Stomach smooth muscle (tissue), 2 donors: ENCODE measurements around the gene BTNL2.

Source experiments
- H3K27ac ChIP-seq: one replicate; pipeline ENCODE4 v1.7.0; 2013; ENCODE audit warnings: mild to moderate bottlenecking, low read length, inconsistent platforms
- H3K27me3 ChIP-seq, 2 donors: one replicate each; pipeline ENCODE4 v1.7.0; 2013; ENCODE audit warnings: low read length in 2 of 2; ENCODE audit not compliant: insufficient read depth in 2 of 2, control insufficient read depth in 1 of 2
- H3K36me3 ChIP-seq, 2 donors: one replicate each; pipeline ENCODE4 v1.7.0; 2013; ENCODE audit warnings: low read length in 2 of 2; ENCODE audit not compliant: control insufficient read depth in 2 of 2, insufficient read depth in 2 of 2
- H3K4me1 ChIP-seq: one replicate; pipeline ENCODE4 v1.7.0; 2013; ENCODE audit warnings: low read length; ENCODE audit not compliant: control insufficient read depth, insufficient read depth
- H3K4me3 ChIP-seq, 2 donors: one replicate each; pipeline ENCODE4 v1.7.0; 2013; ENCODE audit warnings: low read length in 2 of 2
- H3K9ac ChIP-seq, 2 donors: one replicate each; pipeline ENCODE4 v1.7.0; 2013; ENCODE audit warnings: low read length in 2 of 2, mild to moderate bottlenecking in 1 of 2
- H3K9me3 ChIP-seq, 2 donors: one replicate each; pipeline ENCODE4 v1.7.0; 2013; ENCODE audit warnings: low read length in 2 of 2; ENCODE audit not compliant: control insufficient read depth in 2 of 2
- donor health status: healthy.
- donor health status: Pancreatic carcinoma.

The BTNL2 gene, protein sequence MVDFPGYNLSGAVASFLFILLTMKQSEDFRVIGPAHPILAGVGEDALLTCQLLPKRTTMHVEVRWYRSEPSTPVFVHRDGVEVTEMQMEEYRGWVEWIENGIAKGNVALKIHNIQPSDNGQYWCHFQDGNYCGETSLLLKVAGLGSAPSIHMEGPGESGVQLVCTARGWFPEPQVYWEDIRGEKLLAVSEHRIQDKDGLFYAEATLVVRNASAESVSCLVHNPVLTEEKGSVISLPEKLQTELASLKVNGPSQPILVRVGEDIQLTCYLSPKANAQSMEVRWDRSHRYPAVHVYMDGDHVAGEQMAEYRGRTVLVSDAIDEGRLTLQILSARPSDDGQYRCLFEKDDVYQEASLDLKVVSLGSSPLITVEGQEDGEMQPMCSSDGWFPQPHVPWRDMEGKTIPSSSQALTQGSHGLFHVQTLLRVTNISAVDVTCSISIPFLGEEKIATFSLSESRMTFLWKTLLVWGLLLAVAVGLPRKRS

DNA sequence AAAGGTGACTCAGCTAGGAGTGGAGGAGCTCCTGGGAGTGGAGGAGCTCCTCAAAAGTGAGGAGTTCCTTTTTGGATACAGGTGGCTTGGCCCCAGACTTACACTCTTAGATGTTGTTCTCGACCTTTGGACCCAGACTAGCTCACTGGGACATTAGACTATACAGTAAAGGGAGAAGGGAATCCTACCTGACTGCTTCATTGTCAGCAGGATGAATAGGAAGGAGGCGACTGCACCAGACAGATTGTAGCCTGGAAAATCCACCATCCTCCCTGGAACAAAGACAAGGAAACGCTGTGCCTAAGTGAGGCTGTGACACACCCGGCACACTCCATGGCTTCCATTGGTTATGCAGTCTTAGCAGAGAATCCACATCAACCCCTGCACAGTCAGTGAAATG, at the start of gene BTNL2:
TSS of gene BTNL2 (minus strand) at position 325 of the 400 bp plus-strand sequence. CDS start at position 267, 58 bp downstream.
- Histone ChIP-seq H3K9me3 (no peaks in the 10 kb centered on the region), H3K27me3 (peaks cover 31 to 35% of the 10 kb centered on the region in 2 donors), H3K4me1 (no peaks in the 10 kb centered on the region), H3K4me3 (no peak within 1 kb of the TSS), H3K9ac (no peak within 1 kb of the TSS), H3K36me3 (no peaks in the 10 kb centered on the region), H3K27ac (no peak within 1 kb of the TSS)

DNA sequence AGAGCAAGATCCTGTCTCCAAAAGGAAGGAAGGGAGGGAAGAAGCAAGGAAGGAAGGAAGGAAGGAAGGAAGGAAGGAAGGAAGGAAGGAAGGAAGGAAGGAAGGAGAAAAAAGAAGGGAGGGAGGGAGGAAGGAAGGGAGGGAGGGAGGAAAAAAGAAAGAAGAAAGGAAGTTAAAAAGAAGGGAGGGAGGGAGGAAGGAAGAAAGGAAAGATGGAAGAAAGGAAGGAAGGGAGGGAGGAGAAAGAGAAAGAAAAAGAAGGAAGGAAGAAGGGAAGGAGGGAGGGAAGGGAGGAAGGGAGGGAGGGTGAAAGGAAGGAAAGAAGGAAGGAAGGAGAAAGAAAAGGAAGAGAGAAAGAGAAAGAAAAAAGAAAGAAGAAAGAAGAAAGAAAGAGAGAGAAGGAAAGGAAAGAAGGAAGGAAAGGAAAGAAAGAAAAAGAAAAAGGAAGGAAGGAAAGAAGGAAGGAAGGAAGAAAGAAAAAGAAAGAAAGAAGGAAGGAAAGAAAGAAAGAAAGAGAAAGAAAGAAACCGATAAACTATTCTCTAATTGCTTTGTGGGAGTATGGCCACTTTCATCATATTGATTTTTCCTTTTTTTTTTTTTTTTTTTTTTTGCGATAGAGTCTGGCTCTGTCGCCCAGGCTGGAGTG, 42.2 kb upstream of the BTNL2 start:
- H3K27ac ChIP-seq, result no peak overlapping the region
- H3K9me3 ChIP-seq, result no peaks in the 10 kb centered on the region
- H3K27me3 ChIP-seq, result peaks cover 2 to 4% of the 10 kb centered on the region in 2 donors
- H3K36me3 ChIP-seq, result no peaks in the 10 kb centered on the region
- no peaks in the 10 kb centered on the region for H3K4me1 ChIP-seq
- no peak overlapping the region for H3K4me3 ChIP-seq
- no peak overlapping the region for H3K9ac ChIP-seq

DNA sequence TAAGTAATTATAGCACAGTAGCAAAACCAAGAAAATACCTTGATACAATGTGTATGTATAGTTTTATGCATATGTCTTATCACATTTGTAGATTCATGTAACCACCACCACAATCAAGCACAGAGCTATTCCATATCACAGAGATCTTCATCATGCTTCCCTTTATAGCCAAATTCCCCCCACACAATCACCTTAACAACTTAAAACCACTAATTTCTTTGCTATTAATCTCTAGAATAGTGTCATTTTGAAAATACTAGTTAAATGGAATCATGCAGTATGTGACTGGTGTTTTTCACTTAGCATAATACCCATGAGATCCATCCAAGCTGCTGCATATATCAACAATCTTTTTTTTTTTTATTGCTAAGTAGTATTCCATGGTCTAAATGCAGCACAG, 41.0 kb upstream of the BTNL2 start:
- Histone ChIP-seq H3K36me3 (no peaks in the 10 kb centered on the region), H3K4me1 (no peaks in the 10 kb centered on the region), H3K27ac (no peak overlapping the region), H3K9me3 (no peaks in the 10 kb centered on the region), H3K9ac (no peak overlapping the region), H3K4me3 (no peak overlapping the region), H3K27me3 (peaks cover 0 to 2% of the 10 kb centered on the region in 2 donors)

DNA sequence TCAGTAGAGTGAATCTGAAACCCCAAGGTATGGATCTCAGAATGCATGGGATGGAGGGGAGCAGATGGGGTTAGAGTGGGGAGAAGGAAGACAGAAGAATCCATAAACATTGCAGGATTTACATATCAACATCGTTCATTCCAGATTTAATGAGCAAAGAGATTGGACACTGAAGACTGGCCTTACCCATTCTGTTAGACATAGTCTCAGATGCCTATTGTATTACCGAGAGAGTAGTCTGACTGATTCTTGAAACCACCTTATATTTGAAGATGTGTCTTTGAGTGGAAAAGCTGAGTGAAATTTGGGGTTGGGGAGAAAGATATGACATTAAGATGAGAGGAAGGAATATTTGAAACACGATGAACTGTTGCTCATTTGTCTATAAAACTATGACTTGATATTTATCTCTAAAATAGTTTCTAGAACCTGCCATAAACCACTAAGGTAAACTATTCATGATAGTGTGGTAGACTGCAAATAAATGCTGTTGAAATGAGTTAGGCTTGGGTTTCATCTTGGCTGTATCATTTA, 38.4 kb upstream of the BTNL2 start:
- Histone ChIP-seq H3K4me3 (no peak overlapping the region), H3K27me3 (peaks cover 0 to 2% of the 10 kb centered on the region in 2 donors), H3K36me3 (no peaks in the 10 kb centered on the region), H3K9me3 (no peaks in the 10 kb centered on the region), H3K4me1 (no peaks in the 10 kb centered on the region), H3K9ac (no peak overlapping the region), H3K27ac (no peak overlapping the region)

DNA sequence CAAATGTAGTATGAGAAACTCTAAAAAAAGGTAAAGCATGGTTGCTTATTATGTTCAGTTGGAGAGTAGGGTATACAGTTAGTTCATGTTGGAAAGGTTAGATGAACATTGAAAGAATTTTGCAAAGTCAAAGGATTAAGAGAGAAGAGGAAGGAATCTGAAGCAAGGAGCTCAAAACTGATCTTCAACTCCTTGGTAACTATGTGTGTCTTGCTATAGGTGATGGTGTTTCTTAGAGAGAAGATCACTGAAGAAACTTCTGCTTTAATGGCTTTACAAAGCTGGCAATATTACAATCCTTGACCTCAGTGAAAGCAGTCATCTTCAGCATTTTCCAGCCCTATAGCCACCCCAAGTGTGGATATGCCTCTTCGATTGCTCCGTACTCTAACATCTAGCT, 37.5 kb upstream of the BTNL2 start:
- Histone ChIP-seq H3K27ac (no peak overlapping the region), H3K27me3 (peaks cover 0 to 4% of the 10 kb centered on the region in 2 donors), H3K9ac (no peak overlapping the region), H3K4me1 (no peaks in the 10 kb centered on the region), H3K9me3 (no peaks in the 10 kb centered on the region), H3K36me3 (no peaks in the 10 kb centered on the region), H3K4me3 (no peak overlapping the region)

DNA sequence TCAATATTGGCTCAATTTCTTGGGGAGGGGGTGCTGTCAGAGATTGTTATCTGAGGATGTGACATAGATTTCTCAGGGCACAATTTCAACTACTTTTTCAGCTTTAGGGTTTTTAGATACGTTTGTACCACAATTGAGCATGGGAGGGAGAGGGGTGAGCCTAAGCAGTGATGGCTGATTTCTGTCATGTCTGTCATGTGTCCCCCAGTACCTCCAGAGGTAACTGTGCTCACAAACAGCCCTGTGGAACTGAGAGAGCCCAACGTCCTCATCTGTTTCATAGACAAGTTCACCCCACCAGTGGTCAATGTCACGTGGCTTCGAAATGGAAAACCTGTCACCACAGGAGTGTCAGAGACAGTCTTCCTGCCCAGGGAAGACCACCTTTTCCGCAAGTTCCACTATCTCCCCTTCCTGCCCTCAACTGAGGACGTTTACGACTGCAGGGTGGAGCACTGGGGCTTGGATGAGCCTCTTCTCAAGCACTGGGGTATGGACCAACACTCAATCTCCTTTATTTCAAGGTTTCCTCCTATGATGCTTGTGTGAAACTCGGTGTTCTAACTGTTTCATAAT, 36.1 kb upstream of the BTNL2 start:
- no peaks in the 10 kb centered on the region for H3K36me3 ChIP-seq
- H3K4me3 ChIP-seq, result no peak overlapping the region
- H3K27me3 ChIP-seq, result peaks cover 0 to 4% of the 10 kb centered on the region in 2 donors
- H3K9ac ChIP-seq, result no peak overlapping the region
- no peaks in the 10 kb centered on the region for H3K9me3 ChIP-seq
- H3K27ac ChIP-seq, result no peak overlapping the region
- H3K4me1 ChIP-seq, result no peaks in the 10 kb centered on the region

DNA sequence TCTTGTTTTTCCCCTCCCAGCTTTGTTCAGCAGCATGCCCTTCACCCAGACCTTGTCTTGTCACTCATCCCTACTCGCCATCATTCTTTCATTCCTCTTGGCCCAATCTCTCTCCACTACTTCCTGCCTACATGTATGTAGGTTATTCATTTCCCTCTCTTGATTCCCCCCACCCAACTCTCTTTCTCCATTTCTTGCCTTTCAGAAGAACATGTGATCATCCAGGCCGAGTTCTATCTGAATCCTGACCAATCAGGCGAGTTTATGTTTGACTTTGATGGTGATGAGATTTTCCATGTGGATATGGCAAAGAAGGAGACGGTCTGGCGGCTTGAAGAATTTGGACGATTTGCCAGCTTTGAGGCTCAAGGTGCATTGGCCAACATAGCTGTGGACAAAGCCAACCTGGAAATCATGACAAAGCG, 35.3 kb upstream of the BTNL2 start:
- no peak overlapping the region for H3K9ac ChIP-seq
- no peaks in the 10 kb centered on the region for H3K4me1 ChIP-seq
- peaks cover 0 to 4% of the 10 kb centered on the region in 2 donors for H3K27me3 ChIP-seq
- H3K36me3 ChIP-seq, result no peaks in the 10 kb centered on the region
- no peak overlapping the region for H3K4me3 ChIP-seq
- H3K9me3 ChIP-seq, result no peaks in the 10 kb centered on the region
- H3K27ac ChIP-seq, result no peak overlapping the region

DNA sequence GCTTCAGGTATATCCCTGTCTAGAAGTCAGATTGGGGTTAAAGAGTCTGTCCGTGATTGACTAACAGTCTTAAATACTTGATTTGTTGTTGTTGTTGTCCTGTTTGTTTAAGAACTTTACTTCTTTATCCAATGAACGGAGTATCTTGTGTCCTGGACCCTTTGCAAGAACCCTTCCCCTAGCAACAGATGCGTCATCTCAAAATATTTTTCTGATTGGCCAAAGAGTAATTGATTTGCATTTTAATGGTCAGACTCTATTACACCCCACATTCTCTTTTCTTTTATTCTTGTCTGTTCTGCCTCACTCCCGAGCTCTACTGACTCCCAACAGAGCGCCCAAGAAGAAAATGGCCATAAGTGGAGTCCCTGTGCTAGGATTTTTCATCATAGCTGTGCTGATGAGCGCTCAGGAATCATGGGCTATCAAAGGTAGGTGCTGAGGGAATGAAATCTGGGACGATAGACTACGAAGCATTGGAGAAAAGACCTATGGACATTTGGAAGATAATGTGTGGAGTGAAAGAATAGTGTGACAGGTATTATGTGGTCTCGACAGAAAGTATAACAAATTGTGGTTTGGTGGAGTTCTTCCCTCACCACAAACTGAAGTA, 32.7 kb upstream of the BTNL2 start, which contains the start of gene HLA-DRA:
TSS of gene HLA-DRA (plus strand) at position 286 of the 613 bp plus-strand sequence. CDS start at position 350, 64 bp downstream.
- Histone ChIP-seq H3K9ac (peak within 1 kb of the TSS in 1 of 2 donors; percentile 23), H3K4me1 (no peaks in the 10 kb centered on the region), H3K27ac (no peak within 1 kb of the TSS), H3K36me3 (no peaks in the 10 kb centered on the region), H3K4me3 (peak within 1 kb of the TSS in 1 of 2 donors; percentile 57), H3K9me3 (no peaks in the 10 kb centered on the region), H3K27me3 (peaks cover 0 to 4% of the 10 kb centered on the region in 2 donors)

DNA sequence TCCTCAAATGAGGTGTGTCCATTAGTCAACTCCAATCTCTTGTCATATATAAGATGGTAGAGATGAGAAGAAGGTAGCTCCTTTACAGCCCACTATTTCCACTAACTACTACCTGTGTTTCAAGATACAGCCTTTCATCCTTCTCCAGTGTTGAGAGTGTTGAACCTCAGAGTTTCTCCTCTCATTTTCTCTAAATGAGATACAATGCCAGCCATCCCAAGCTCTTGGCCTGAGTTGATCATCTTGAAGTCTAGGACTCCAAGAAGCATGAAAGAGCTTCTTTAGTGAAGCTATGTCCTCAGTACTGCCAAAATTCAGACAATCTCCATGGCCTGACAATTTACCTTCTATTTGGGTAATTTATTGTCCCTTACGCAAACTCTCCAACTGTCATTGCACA, 32.2 kb upstream of the BTNL2 start:
- no peak overlapping the region for H3K4me3 ChIP-seq
- no peaks in the 10 kb centered on the region for H3K36me3 ChIP-seq
- no peaks in the 10 kb centered on the region for H3K9me3 ChIP-seq
- H3K27me3 ChIP-seq, result peaks cover 0 to 4% of the 10 kb centered on the region in 2 donors
- H3K4me1 ChIP-seq, result no peaks in the 10 kb centered on the region
- H3K27ac ChIP-seq, result no peak overlapping the region
- no peak overlapping the region for H3K9ac ChIP-seq
